ENCODE data around the gene CRHR1.

DNA sequence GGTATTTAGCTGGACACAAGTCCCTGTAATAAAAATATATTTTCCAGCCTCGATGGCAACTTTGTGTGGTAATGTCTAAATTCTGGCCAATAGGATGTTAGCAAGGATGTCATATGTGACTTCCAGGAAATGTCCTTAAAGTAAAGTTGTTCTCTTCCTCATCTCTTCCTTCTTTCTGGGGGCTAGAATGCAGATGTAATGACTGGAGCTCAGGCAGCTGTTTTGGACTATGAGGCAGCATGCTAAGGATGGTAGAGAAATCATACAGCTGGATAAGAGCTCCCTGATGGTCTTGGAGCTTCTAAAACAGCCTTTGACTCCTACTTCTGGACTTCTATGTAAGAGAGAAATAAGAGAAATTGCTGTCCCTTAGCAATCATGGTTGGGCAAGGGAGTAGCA, 93.3 kb downstream of the CRHR1 start:
- TF ChIP-seq, protein P1, sequence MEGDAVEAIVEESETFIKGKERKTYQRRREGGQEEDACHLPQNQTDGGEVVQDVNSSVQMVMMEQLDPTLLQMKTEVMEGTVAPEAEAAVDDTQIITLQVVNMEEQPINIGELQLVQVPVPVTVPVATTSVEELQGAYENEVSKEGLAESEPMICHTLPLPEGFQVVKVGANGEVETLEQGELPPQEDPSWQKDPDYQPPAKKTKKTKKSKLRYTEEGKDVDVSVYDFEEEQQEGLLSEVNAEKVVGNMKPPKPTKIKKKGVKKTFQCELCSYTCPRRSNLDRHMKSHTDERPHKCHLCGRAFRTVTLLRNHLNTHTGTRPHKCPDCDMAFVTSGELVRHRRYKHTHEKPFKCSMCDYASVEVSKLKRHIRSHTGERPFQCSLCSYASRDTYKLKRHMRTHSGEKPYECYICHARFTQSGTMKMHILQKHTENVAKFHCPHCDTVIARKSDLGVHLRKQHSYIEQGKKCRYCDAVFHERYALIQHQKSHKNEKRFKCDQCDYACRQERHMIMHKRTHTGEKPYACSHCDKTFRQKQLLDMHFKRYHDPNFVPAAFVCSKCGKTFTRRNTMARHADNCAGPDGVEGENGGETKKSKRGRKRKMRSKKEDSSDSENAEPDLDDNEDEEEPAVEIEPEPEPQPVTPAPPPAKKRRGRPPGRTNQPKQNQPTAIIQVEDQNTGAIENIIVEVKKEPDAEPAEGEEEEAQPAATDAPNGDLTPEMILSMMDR (IDR thresholded peaks at IDR 0.05), result no peak
- TF ChIP-seq EP300 (IDR thresholded peaks at IDR 0.05; ENCODE audit: low read depth) (no peak), POLR2A (IDR thresholded peaks at IDR 0.05) (no peak), POLR2AphosphoS5 (IDR thresholded peaks at IDR 0.05) (no peak)
